Embryonic facial prominence (tissue), 1 donor: ENCODE data around the gene NHSL2.

Experiments used
- DNase-seq: peaks from one replicate; pipeline ENCODE4 v3.0.0-alpha.2; 2016; ENCODE audit errors: extremely low spot score

The NHSL2 gene

GRCh38 chrX:72128183-72128834 lies 217.7 kb downstream of the NHSL2 start:
- no peak for DNase-seq

GRCh38 chrX:72128881-72129280 lies 218.2 kb downstream of the NHSL2 start:
- no peak for DNase-seq

GRCh38 chrX:72129661-72130060 lies 219.0 kb downstream of the NHSL2 start:
- DNase-seq, result no peak

GRCh38 chrX:72130156-72130761 lies 219.6 kb downstream of the NHSL2 start:
- no peak for DNase-seq

GRCh38 chrX:72130762-72131250 lies 220.2 kb downstream of the NHSL2 start:
- no peak for DNase-seq

- DNase-seq, result peak; percentile 68
Observed at GRCh38 chrX:72131317-72132294, 221.0 kb downstream of the NHSL2 start, which contains the start of gene RTL5. Gene RTL5, minus strand, starts transcription at chrX:72131915.

GRCh38 chrX:72132456-72132855 lies 221.8 kb downstream of the NHSL2 start:
- no peak for DNase-seq

GRCh38 chrX:72133851-72134546 lies 223.4 kb downstream of the NHSL2 start:
- DNase-seq, result no peak

- no peak for DNase-seq
Observed at GRCh38 chrX:72137846-72138495, 227.3 kb downstream of the NHSL2 start.

- no peak for DNase-seq
Observed at GRCh38 chrX:72139538-72139937, 228.9 kb downstream of the NHSL2 start.

- DNase-seq, result no peak
Observed at GRCh38 chrX:72141372-72142004, 230.8 kb downstream of the NHSL2 start.

- DNase-seq, result peak; percentile 57
Observed at GRCh38 chrX:72142094-72142793, 231.6 kb downstream of the NHSL2 start.

GRCh38 chrX:72142794-72143608 lies 232.4 kb downstream of the NHSL2 start:
- DNase-seq, result no peak

GRCh38 chrX:72143609-72143907 lies 232.9 kb downstream of the NHSL2 start:
- DNase-seq, result no peak

GRCh38 chrX:72145181-72145580 lies 234.5 kb downstream of the NHSL2 start:
- DNase-seq, result no peak

- no peak for DNase-seq
Observed at GRCh38 chrX:72146527-72146926, 235.9 kb downstream of the NHSL2 start.

GRCh38 chrX:72158773-72159172 lies 248.1 kb downstream of the NHSL2 start:
- DNase-seq, result no peak

- DNase-seq, result no peak
Observed at GRCh38 chrX:72159769-72160168, 249.1 kb downstream of the NHSL2 start.

GRCh38 chrX:72165551-72165950 lies 254.9 kb downstream of the NHSL2 start:
- no peak for DNase-seq
